Measurements from ENCODE around the gene SLC22A9.

DNA sequence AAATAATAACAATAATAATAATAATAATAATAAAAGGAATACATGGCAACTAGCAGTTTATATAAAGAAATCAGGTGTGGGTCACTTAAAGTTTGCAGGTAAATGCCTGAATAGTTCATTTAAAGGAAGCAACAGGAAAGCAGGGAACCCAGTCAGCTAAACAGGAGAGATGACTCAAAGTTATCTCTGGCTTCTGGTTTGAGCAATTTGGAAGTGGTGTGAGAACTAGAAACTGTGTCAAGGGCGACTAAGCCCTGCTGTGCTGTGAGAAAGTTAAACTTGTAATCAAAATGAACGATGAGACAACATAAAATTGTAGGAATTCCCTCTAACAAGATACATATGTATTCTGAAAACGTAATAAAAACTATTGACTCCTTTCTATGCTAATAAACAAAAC lies 35.5 kb downstream of the SLC22A9 start:
- TF ChIP-seq POLR2AphosphoS5 (IDR thresholded peaks at IDR 0.05; ENCODE audit: low read depth, low read length) (no peak), TCF7L2 (IDR thresholded peaks at IDR 0.05; ENCODE audit: low read depth, low read length) (no peak), SIN3A (IDR thresholded peaks at IDR 0.05; ENCODE audit: borderline replicate concordance, insufficient read depth, low read depth, low read length) (no peak)
- TF ChIP-seq, protein P1, sequence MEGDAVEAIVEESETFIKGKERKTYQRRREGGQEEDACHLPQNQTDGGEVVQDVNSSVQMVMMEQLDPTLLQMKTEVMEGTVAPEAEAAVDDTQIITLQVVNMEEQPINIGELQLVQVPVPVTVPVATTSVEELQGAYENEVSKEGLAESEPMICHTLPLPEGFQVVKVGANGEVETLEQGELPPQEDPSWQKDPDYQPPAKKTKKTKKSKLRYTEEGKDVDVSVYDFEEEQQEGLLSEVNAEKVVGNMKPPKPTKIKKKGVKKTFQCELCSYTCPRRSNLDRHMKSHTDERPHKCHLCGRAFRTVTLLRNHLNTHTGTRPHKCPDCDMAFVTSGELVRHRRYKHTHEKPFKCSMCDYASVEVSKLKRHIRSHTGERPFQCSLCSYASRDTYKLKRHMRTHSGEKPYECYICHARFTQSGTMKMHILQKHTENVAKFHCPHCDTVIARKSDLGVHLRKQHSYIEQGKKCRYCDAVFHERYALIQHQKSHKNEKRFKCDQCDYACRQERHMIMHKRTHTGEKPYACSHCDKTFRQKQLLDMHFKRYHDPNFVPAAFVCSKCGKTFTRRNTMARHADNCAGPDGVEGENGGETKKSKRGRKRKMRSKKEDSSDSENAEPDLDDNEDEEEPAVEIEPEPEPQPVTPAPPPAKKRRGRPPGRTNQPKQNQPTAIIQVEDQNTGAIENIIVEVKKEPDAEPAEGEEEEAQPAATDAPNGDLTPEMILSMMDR (IDR thresholded peaks at IDR 0.05) = no peak
- TF ChIP-seq, protein P2, sequence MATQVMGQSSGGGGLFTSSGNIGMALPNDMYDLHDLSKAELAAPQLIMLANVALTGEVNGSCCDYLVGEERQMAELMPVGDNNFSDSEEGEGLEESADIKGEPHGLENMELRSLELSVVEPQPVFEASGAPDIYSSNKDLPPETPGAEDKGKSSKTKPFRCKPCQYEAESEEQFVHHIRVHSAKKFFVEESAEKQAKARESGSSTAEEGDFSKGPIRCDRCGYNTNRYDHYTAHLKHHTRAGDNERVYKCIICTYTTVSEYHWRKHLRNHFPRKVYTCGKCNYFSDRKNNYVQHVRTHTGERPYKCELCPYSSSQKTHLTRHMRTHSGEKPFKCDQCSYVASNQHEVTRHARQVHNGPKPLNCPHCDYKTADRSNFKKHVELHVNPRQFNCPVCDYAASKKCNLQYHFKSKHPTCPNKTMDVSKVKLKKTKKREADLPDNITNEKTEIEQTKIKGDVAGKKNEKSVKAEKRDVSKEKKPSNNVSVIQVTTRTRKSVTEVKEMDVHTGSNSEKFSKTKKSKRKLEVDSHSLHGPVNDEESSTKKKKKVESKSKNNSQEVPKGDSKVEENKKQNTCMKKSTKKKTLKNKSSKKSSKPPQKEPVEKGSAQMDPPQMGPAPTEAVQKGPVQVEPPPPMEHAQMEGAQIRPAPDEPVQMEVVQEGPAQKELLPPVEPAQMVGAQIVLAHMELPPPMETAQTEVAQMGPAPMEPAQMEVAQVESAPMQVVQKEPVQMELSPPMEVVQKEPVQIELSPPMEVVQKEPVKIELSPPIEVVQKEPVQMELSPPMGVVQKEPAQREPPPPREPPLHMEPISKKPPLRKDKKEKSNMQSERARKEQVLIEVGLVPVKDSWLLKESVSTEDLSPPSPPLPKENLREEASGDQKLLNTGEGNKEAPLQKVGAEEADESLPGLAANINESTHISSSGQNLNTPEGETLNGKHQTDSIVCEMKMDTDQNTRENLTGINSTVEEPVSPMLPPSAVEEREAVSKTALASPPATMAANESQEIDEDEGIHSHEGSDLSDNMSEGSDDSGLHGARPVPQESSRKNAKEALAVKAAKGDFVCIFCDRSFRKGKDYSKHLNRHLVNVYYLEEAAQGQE (IDR thresholded peaks at IDR 0.05; ENCODE audit: insufficient read depth in 1 of 2, low read depth in 2 of 2, low read length in 1 of 2) = no peak
